ENCODE data around the gene CHST11.

DNA sequence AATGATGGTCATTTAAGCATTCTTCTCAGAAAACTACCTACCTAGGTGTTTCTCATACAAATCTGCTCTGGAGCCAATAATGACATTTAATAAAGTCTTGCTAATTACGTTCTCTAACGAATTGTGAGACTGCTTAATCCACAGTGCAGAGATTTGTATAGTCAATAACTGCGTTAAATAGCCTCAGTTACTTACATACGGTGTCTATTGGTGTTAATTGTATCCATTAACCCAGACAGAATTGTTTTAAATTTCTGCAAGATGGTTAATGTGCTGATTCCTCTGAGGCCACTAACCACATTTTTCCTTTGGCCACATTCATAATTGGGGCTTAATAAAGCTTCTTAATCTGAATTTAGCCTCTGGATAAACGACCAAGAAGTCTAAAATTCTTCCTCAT lies 329.6 kb downstream of the CHST11 start:
- TF ChIP-seq, protein P1, sequence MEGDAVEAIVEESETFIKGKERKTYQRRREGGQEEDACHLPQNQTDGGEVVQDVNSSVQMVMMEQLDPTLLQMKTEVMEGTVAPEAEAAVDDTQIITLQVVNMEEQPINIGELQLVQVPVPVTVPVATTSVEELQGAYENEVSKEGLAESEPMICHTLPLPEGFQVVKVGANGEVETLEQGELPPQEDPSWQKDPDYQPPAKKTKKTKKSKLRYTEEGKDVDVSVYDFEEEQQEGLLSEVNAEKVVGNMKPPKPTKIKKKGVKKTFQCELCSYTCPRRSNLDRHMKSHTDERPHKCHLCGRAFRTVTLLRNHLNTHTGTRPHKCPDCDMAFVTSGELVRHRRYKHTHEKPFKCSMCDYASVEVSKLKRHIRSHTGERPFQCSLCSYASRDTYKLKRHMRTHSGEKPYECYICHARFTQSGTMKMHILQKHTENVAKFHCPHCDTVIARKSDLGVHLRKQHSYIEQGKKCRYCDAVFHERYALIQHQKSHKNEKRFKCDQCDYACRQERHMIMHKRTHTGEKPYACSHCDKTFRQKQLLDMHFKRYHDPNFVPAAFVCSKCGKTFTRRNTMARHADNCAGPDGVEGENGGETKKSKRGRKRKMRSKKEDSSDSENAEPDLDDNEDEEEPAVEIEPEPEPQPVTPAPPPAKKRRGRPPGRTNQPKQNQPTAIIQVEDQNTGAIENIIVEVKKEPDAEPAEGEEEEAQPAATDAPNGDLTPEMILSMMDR (IDR thresholded peaks at IDR 0.05): no peak
- TF ChIP-seq EP300 (IDR thresholded peaks at IDR 0.05) (no peak), POLR2AphosphoS5 (IDR thresholded peaks at IDR 0.05) (no peak), POLR2A (IDR thresholded peaks at IDR 0.05) (no peak)

Measured in sigmoid colon (tissue), 4 donors.